ENCODE results near the gene WNT9B. TPM values are rescaled to one million over a fixed set of nuclear protein-coding genes. Genes with fewer than 3 reads are reported as not detected.

WNT9B gene
- total RNA-seq, 1 experiment from 2014 or later, result not detected

- no peak for DNase-seq (ENCODE audit: low spot score)
Observed at GRCh38 chr17:46910179-46910927, 59.0 kb downstream of the WNT9B start.

GRCh38 chr17:46911311-46911710, 59.9 kb downstream of the WNT9B start:
- no peak overlapping the region for H3K27ac ChIP-seq (ENCODE audit: low read depth, low read length, poor library complexity, severe bottlenecking)
- TF ChIP-seq CTCF (conservative IDR thresholded peaks at IDR 0.05; ENCODE audit: low read depth, low read length), result no peak
- TF ChIP-seq EZH2 (IDR thresholded peaks at IDR 0.05; ENCODE audit: borderline replicate concordance, low read depth, low read length, poor library complexity, severe bottlenecking), result no peak
- BruUV-seq (replicated peaks), result no TSS peak
- no peaks in the 10 kb centered on the region for H3K4me1 ChIP-seq (ENCODE audit: insufficient read depth, low read length, poor library complexity, severe bottlenecking)
- ChIA-PET POLR2A (ENCODE audit: low non-redundant PET) (no interaction called here), CTCF (no interaction called here)
- no peak for DNase-seq (ENCODE audit: low spot score)
- H3K4me3 ChIP-seq (ENCODE audit: low read depth, low read length, poor library complexity, severe bottlenecking), result no peak overlapping the region
- no peaks in the 10 kb centered on the region for H3K36me3 ChIP-seq (ENCODE audit: insufficient read depth, low read length, poor library complexity, severe bottlenecking)
- no peaks in the 10 kb centered on the region for H3K9me3 ChIP-seq (ENCODE audit: low read depth, low read length, poor library complexity, severe bottlenecking)
- intact Hi-C loops (cut with micrococcal nuclease; ENCODE audit: unreplicated experiment), result no loop called here
- peaks cover 3% of the 10 kb centered on the region for H3K27me3 ChIP-seq (replicated peaks; ENCODE audit: insufficient read depth, low read depth, low read length, poor library complexity)

More at GRCh38 chr17:46910179-46910927, 59.0 kb downstream of the WNT9B start:
- Histone ChIP-seq H3K9me3 (ENCODE audit: low read depth, low read length, poor library complexity, severe bottlenecking) (no peaks in the 10 kb centered on the region), H3K4me3 (ENCODE audit: low read depth, low read length, poor library complexity, severe bottlenecking) (no peak overlapping the region), H3K36me3 (ENCODE audit: insufficient read depth, low read length, poor library complexity, severe bottlenecking) (no peaks in the 10 kb centered on the region), H3K27me3 (replicated peaks; ENCODE audit: insufficient read depth, low read depth, low read length, poor library complexity) (peaks cover 3% of the 10 kb centered on the region), H3K4me1 (ENCODE audit: insufficient read depth, low read length, poor library complexity, severe bottlenecking) (no peaks in the 10 kb centered on the region), H3K27ac (ENCODE audit: low read depth, low read length, poor library complexity, severe bottlenecking) (no peak overlapping the region)
- CTCF ChIA-PET, result no interaction called here
- no peak for TF ChIP-seq EZH2 (IDR thresholded peaks at IDR 0.05; ENCODE audit: borderline replicate concordance, low read depth, low read length, poor library complexity, severe bottlenecking)
- no peak for TF ChIP-seq CTCF (conservative IDR thresholded peaks at IDR 0.05; ENCODE audit: low read depth, low read length)
- intact Hi-C loops (cut with micrococcal nuclease; ENCODE audit: unreplicated experiment), result no loop called here
- no TSS peak for BruUV-seq (replicated peaks)
- POLR2A ChIA-PET (ENCODE audit: low non-redundant PET), result no interaction called here

GRCh38 chr17:46915596-46915995, 64.2 kb downstream of the WNT9B start:
- no peaks in the 10 kb centered on the region for H3K4me1 ChIP-seq (ENCODE audit: insufficient read depth, low read length, poor library complexity, severe bottlenecking)
- no peak for TF ChIP-seq EZH2 (IDR thresholded peaks at IDR 0.05; ENCODE audit: borderline replicate concordance, low read depth, low read length, poor library complexity, severe bottlenecking)
- TF ChIP-seq CTCF (conservative IDR thresholded peaks at IDR 0.05; ENCODE audit: low read depth, low read length), result no peak
- no peaks in the 10 kb centered on the region for H3K27me3 ChIP-seq (replicated peaks; ENCODE audit: insufficient read depth, low read depth, low read length, poor library complexity)
- H3K36me3 ChIP-seq (ENCODE audit: insufficient read depth, low read length, poor library complexity, severe bottlenecking), result no peaks in the 10 kb centered on the region
- ChIA-PET POLR2A (ENCODE audit: low non-redundant PET) (no interaction called here), CTCF (no interaction called here)
- H3K9me3 ChIP-seq (ENCODE audit: low read depth, low read length, poor library complexity, severe bottlenecking), result no peaks in the 10 kb centered on the region
- DNase-seq (ENCODE audit: low spot score), result no peak
- BruUV-seq (replicated peaks), result no TSS peak
- intact Hi-C loops (cut with micrococcal nuclease; ENCODE audit: unreplicated experiment), result no loop called here
- no peak overlapping the region for H3K27ac ChIP-seq (ENCODE audit: low read depth, low read length, poor library complexity, severe bottlenecking)
- H3K4me3 ChIP-seq (ENCODE audit: low read depth, low read length, poor library complexity, severe bottlenecking), result no peak overlapping the region

All from A673 (cell line).